IMR-90 (cell line): ENCODE data around the gene SBSN. TPM values are rescaled to one million over a fixed set of nuclear protein-coding genes. Genes with fewer than 3 reads are reported as not detected.

Experiments used
- ATAC-seq: fragments of 200-7000 bp; cut with Tn5 transposase; 2 replicates; pipeline ENCODE4 v1.9.1; 2020; ENCODE audit warnings: low read depth, mild to moderate bottlenecking, moderate library complexity
- BruUV-seq: library from RNA; stranded (reverse); fragments of 400-500 nt; replicated peaks from 2 replicates; lab custom pipeline; 2021; lab: Mats Ljungman, UMichigan
- CTCF ChIA-PET: fragments of 300-600 bp; formaldehyde crosslinking; extraction: SDS; loops from one replicate; lab custom pipeline; 2021; ENCODE audit warnings: antibody characterized with exemption; lab: Yijun Ruan, JAX
- POLR2A ChIA-PET: fragments of 300-600 bp; sonication (Branson Sonifier 250); formaldehyde crosslinking; loops from one replicate; lab custom pipeline; 2022; ENCODE audit warnings: antibody characterized with exemption; ENCODE audit not compliant: unreplicated experiment; lab: Charles Lee
- DNase-seq: peaks from one replicate; pipeline ENCODE4 v3.0.0; 2013
- H2AFZ ChIP-seq: replicated peaks from 2 replicates; pipeline ENCODE3; 2013; ENCODE audit warnings: low read length, mild to moderate bottlenecking; ENCODE audit not compliant: poor library complexity
- H2AK5ac ChIP-seq: 2 replicates; pipeline ENCODE4 v1.6.1; 2013; ENCODE audit warnings: low read depth, low read length, inconsistent platforms
- H2AK9ac ChIP-seq: replicated peaks from 2 replicates; pipeline ENCODE3; 2013; ENCODE audit warnings: mild to moderate bottlenecking, low read depth, low read length, moderate library complexity; ENCODE audit not compliant: poor library complexity
- H2BK120ac ChIP-seq: 2 replicates; pipeline ENCODE4 v1.6.1; 2013; ENCODE audit warnings: low read depth, low read length, inconsistent platforms
- H2BK15ac ChIP-seq: 3 replicates; pipeline ENCODE4 v1.6.1; 2013; ENCODE audit warnings: low read depth, low read length, inconsistent platforms
- H2BK20ac ChIP-seq: 2 replicates; pipeline ENCODE4 v1.6.1; 2013; ENCODE audit warnings: low read depth, mild to moderate bottlenecking, inconsistent platforms, low read length, moderate library complexity
- H2BK5ac ChIP-seq: 2 replicates; pipeline ENCODE4 v1.6.1; 2013; ENCODE audit warnings: mild to moderate bottlenecking, low read depth, low read length, inconsistent platforms; ENCODE audit not compliant: poor library complexity, severe bottlenecking
- H3K14ac ChIP-seq: replicated peaks from 2 replicates; pipeline ENCODE4 v1.6.1; 2013; ENCODE audit warnings: low read depth, low read length, inconsistent platforms
- H3K18ac ChIP-seq: 2 replicates; pipeline ENCODE4 v1.6.1; 2013; ENCODE audit warnings: low read depth, low read length, control low read depth
- H3K23ac ChIP-seq: 2 replicates; pipeline ENCODE4 v1.6.1; 2013; ENCODE audit warnings: low read depth, low read length, inconsistent platforms
- H3K27ac ChIP-seq: 2 replicates; pipeline ENCODE4 v1.5.1; 2013; ENCODE audit warnings: mild to moderate bottlenecking, control low read depth, low read length; ENCODE audit not compliant: insufficient read depth
- H3K27me3 ChIP-seq: 2 replicates; pipeline ENCODE4 v1.6.1; 2013; ENCODE audit warnings: low read length; ENCODE audit not compliant: control insufficient read depth, insufficient read depth
- H3K36me3 ChIP-seq: 2 replicates; pipeline ENCODE4 v1.6.1; 2013; ENCODE audit warnings: low read length, mixed read lengths; ENCODE audit not compliant: control insufficient read depth, insufficient read depth
- H3K4ac ChIP-seq: 2 replicates; pipeline ENCODE4 v1.6.1; 2013; ENCODE audit warnings: low read depth, low read length, inconsistent platforms
- H3K4me1 ChIP-seq: 2 replicates; pipeline ENCODE4 v1.6.1; 2013; ENCODE audit warnings: low read length, mixed read lengths; ENCODE audit not compliant: control insufficient read depth, insufficient read depth
- H3K4me2 ChIP-seq: 2 replicates; pipeline ENCODE4 v1.6.1; 2013; ENCODE audit warnings: low read depth, mild to moderate bottlenecking, control low read depth, low read length, moderate library complexity
- H3K4me3 ChIP-seq: 2 replicates; pipeline ENCODE4 v1.5.1; 2013; ENCODE audit warnings: low read depth, mild to moderate bottlenecking, control low read depth, low read length, moderate library complexity; ENCODE audit not compliant: insufficient read depth
- H3K56ac ChIP-seq: 2 replicates; pipeline ENCODE4 v1.6.1; 2013; ENCODE audit warnings: low read length, inconsistent platforms; ENCODE audit not compliant: insufficient read depth; ENCODE audit errors: extremely low read depth
- H3K79me1 ChIP-seq, 2 experiments: 2 replicates each; pipeline ENCODE4 v1.6.1; 2013; ENCODE audit warnings: low read length in 2 of 2, inconsistent platforms in 1 of 2, low read depth in 1 of 2
- H3K9ac ChIP-seq: 2 replicates; pipeline ENCODE4 v1.6.1; 2013; ENCODE audit warnings: low read depth, low read length, control low read depth
- H3K9me1 ChIP-seq: 2 replicates; pipeline ENCODE4 v1.6.1; 2013; ENCODE audit warnings: low read length, inconsistent platforms; ENCODE audit not compliant: insufficient read depth
- H3K9me3 ChIP-seq: 2 replicates; pipeline ENCODE4 v1.6.1; 2013; ENCODE audit warnings: low read length; ENCODE audit not compliant: control insufficient read depth, insufficient read depth
- H4K20me1 ChIP-seq: 2 replicates; pipeline ENCODE4 v1.6.1; 2013; ENCODE audit warnings: low read length, inconsistent platforms; ENCODE audit not compliant: insufficient read depth
- H4K5ac ChIP-seq: 2 replicates; pipeline ENCODE4 v1.6.1; 2013; ENCODE audit warnings: mild to moderate bottlenecking, low read depth, low read length, control low read depth
- H4K8ac ChIP-seq, 2 experiments: 2 replicates each; pipeline ENCODE4 v1.6.1; 2013; ENCODE audit warnings: low read depth in 2 of 2, low read length in 2 of 2, control low read depth in 1 of 2, inconsistent platforms in 1 of 2
- H4K91ac ChIP-seq: 2 replicates; pipeline ENCODE4 v1.6.1; 2013; ENCODE audit warnings: low read depth, low read length, inconsistent platforms; ENCODE audit not compliant: insufficient read depth
- BHLHE40 ChIP-seq: fragments of 150-350 bp; IDR thresholded peaks from 2 replicates; pipeline ENCODE4 v1.6.1; 2016; ENCODE audit warnings: mild to moderate bottlenecking, low read depth, low read length
- CEBPB ChIP-seq: IDR thresholded peaks from 2 replicates; pipeline ENCODE4 v1.6.1; 2012; ENCODE audit warnings: low read depth, low read length, improper control_type of control experiment
- CHD1 ChIP-seq: IDR thresholded peaks from 2 replicates; pipeline ENCODE4 v1.6.1; 2012; ENCODE audit warnings: low read depth, low read length, improper control_type of control experiment
- FOS ChIP-seq: fragments of 150-350 bp; IDR thresholded peaks from 2 replicates; pipeline ENCODE4 v1.6.1; 2016; ENCODE audit warnings: low read depth, low read length
- MAZ ChIP-seq: IDR thresholded peaks from 2 replicates; pipeline ENCODE4 v1.6.1; 2012; ENCODE audit warnings: low read depth, mild to moderate bottlenecking, low read length, improper control_type of control experiment, moderate library complexity, borderline replicate concordance
- MXI1 ChIP-seq: IDR thresholded peaks from 2 replicates; pipeline ENCODE4 v1.6.1; 2012; ENCODE audit warnings: low read depth, mild to moderate bottlenecking, low read length, moderate library complexity, borderline replicate concordance
- NFE2L2 ChIP-seq: fragments of 150-350 bp; IDR thresholded peaks from 2 replicates; pipeline ENCODE4 v1.6.1; 2016; ENCODE audit warnings: low read depth, mild to moderate bottlenecking, low read length
- POLR2A ChIP-seq: IDR thresholded peaks from 2 replicates; pipeline ENCODE4 v1.6.1; 2012; ENCODE audit warnings: mild to moderate bottlenecking, low read depth, low read length
- RAD21 ChIP-seq: IDR thresholded peaks from 2 replicates; pipeline ENCODE4 v1.6.1; 2012; ENCODE audit warnings: low read length, improper control_type of control experiment
- RCOR1 ChIP-seq: IDR thresholded peaks from 2 replicates; pipeline ENCODE4 v1.6.1; 2012; ENCODE audit warnings: mild to moderate bottlenecking, low read length, improper control_type of control experiment; ENCODE audit not compliant: insufficient replicate concordance
- RFX5 ChIP-seq: IDR thresholded peaks from 2 replicates; pipeline ENCODE4 v1.8.0; 2012; ENCODE audit warnings: low read depth, mild to moderate bottlenecking, low read length, moderate library complexity
- SMC3 ChIP-seq: fragments of 150-350 bp; IDR thresholded peaks from 2 replicates; pipeline ENCODE4 v1.6.1; 2016; ENCODE audit warnings: low read depth, mild to moderate bottlenecking, antibody characterized with exemption, low read length, moderate library complexity
- WGBS, 2 experiments: methylation state at CpG; one replicate each; pipeline versions ENCODE4 v1.1.5 to v1.1.7; 2013; ENCODE audit warnings: missing lambda C conversion rate in 2 of 2; ENCODE audit not compliant: insufficient read length in 1 of 2; ENCODE audit errors: extremely low coverage in 2 of 2; 5-methylcytosine and 5-hydroxymethylcytosine counted together
- dilution Hi-C: fragments of 300-500 bp; cut with HindIII; formaldehyde crosslinking; loops from one replicate; pipeline ENCODE4 v1.14.3; 2018; ENCODE audit warnings: low sequenced_read_pairs; ENCODE audit not compliant: unreplicated experiment
- in situ Hi-C: fragments of 300-500 bp; cut with MboI; formaldehyde crosslinking; loops from 3 replicates; pipeline ENCODE4 v1.14.3; 2019; ENCODE audit warnings: low sequenced_read_pairs, inconsistent platforms, mixed read lengths
- intact Hi-C: fragments of 100-400 bp; cut with micrococcal nuclease; formaldehyde crosslinking; loops from 2 replicates; pipeline ENCODE4 v1.10.0; 2022
- polyA plus RNA-seq, 3 experiments: library from polyadenylated mRNA; depleted of rRNA; stranded (reverse); fragments of >200 nt; gene quantifications; 2 replicates each; pipeline ENCODE4 v1.2.3, GENCODE V29; 2012; ENCODE audit warnings: low replicate concordance in 1 of 3
- total RNA-seq: library from RNA; depleted of rRNA; stranded (reverse); fragments of >200 nt; gene quantifications from 2 replicates; pipeline ENCODE4 v1.2.3, GENCODE V29; 2012
- TF ChIP-seq, protein P1 (sequence below): fragments of 150-350 bp; IDR thresholded peaks from 2 replicates; pipeline ENCODE4 v1.6.1; 2017; ENCODE audit warnings: mild to moderate bottlenecking, antibody characterized with exemption, low read length, low read depth
- TF ChIP-seq, protein P2 (sequence below): conservative IDR thresholded peaks from 2 replicates; pipeline ENCODE4 v1.5.1; 2012; ENCODE audit warnings: mild to moderate bottlenecking, low read depth, low read length, improper control_type of control experiment
- TF ChIP-seq, protein P3 (sequence below): fragments of 150-350 bp; IDR thresholded peaks from 2 replicates; pipeline ENCODE4 v1.6.1; 2016; ENCODE audit warnings: low read depth, mild to moderate bottlenecking, low read length, moderate library complexity, borderline replicate concordance

The SBSN gene
- total and polyA plus RNA-seq, 2 of the 4 experiments (the other 2 are of a cell fraction): 0.72 to 6.4 TPM

DNA sequence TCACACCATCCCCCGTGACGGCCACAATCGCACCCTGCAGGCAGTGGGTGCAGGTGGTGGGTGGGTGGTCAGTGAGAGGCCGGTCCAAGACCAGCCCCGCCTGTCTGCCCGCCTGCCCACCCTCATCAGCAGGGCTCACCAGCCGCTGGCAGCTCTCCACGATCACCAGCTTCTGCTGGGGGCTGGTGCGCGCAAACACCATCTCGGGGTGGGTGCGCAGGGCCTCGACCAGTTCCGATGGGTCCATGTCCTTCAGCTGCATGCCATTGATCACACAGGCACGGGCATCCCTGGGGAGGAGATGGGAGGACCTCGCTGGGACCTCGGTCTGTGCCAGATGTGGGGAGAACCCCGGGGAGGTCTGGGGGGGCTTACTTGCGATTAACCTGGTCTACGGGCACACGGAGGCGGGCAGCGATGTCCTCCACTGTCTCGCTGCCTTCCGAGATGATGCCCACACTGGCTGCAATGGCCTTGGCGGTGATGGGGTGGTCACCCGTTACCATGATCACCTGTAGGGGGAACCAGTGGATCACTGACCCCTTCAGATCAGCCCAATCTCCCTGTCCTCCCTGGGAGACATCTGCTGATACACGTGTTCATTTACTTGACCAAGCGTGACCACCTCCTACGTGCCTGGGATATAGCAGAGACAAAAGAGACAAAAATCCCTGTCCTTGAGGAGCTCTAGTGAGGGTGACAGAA, 27.3 kb upstream of the SBSN start:
- peak; percentile 35 for DNase-seq
- WGBS, 2 experiments: 70% methylated on average over 15 of the region's 30 CpGs; no CpG with 5 or more reads in 1 of the 2 experiments
- TF ChIP-seq CHD1 (no peak), BHLHE40 (no peak), FOS (no peak), CEBPB (no peak), MXI1 (no peak), RCOR1 (no peak), RAD21 (peak; percentile 50), MAZ (no peak), RFX5 (no peak), NFE2L2 (no peak), SMC3 (peak; percentile 17; the same call in 1 of the 2 replicates), POLR2A (no peak)
- TF ChIP-seq, protein P1, sequence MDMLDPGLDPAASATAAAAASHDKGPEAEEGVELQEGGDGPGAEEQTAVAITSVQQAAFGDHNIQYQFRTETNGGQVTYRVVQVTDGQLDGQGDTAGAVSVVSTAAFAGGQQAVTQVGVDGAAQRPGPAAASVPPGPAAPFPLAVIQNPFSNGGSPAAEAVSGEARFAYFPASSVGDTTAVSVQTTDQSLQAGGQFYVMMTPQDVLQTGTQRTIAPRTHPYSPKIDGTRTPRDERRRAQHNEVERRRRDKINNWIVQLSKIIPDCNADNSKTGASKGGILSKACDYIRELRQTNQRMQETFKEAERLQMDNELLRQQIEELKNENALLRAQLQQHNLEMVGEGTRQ: no peak
- TF ChIP-seq, protein P2, sequence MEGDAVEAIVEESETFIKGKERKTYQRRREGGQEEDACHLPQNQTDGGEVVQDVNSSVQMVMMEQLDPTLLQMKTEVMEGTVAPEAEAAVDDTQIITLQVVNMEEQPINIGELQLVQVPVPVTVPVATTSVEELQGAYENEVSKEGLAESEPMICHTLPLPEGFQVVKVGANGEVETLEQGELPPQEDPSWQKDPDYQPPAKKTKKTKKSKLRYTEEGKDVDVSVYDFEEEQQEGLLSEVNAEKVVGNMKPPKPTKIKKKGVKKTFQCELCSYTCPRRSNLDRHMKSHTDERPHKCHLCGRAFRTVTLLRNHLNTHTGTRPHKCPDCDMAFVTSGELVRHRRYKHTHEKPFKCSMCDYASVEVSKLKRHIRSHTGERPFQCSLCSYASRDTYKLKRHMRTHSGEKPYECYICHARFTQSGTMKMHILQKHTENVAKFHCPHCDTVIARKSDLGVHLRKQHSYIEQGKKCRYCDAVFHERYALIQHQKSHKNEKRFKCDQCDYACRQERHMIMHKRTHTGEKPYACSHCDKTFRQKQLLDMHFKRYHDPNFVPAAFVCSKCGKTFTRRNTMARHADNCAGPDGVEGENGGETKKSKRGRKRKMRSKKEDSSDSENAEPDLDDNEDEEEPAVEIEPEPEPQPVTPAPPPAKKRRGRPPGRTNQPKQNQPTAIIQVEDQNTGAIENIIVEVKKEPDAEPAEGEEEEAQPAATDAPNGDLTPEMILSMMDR: peak; percentile 39; the same call in 1 of the 2 replicates
- TF ChIP-seq, protein P3, sequence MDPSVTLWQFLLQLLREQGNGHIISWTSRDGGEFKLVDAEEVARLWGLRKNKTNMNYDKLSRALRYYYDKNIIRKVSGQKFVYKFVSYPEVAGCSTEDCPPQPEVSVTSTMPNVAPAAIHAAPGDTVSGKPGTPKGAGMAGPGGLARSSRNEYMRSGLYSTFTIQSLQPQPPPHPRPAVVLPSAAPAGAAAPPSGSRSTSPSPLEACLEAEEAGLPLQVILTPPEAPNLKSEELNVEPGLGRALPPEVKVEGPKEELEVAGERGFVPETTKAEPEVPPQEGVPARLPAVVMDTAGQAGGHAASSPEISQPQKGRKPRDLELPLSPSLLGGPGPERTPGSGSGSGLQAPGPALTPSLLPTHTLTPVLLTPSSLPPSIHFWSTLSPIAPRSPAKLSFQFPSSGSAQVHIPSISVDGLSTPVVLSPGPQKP: no peak

More for the DNA sequence above, 27.3 kb upstream of the SBSN start:
- Histone ChIP-seq H3K9ac (no peak overlapping the region), H4K8ac (no peak overlapping the region), H3K27me3 (peaks cover 37% of the 10 kb centered on the region), H2AK9ac (no peak overlapping the region), H4K91ac (no peak overlapping the region), H3K56ac (no peak overlapping the region), H3K4ac (no peak overlapping the region), H3K18ac (no peak overlapping the region), H3K4me3 (no peak overlapping the region), H2AFZ (peak overlapping the region; percentile 23), H2BK120ac (no peak overlapping the region), H3K14ac (no peak overlapping the region), H3K79me1 (no peaks in the 10 kb centered on the region), H4K20me1 (no peaks in the 10 kb centered on the region), H2BK15ac (no peak overlapping the region), H3K9me1 (0 out of 2 replicates have a peak, but pooled peaks cover 3% of the 10 kb centered on the region), H3K9me3 (no peaks in the 10 kb centered on the region), H3K23ac (no peak overlapping the region; the same call in 1 of the 2 replicates), H3K4me1 (no peaks in the 10 kb centered on the region), H3K36me3 (peaks cover 2% of the 10 kb centered on the region; the same call in 1 of the 2 replicates), H3K4me2 (no peak overlapping the region), H2BK20ac (no peak overlapping the region), H3K27ac (no peak overlapping the region), H2AK5ac (no peak overlapping the region), H4K5ac (no peak overlapping the region), H2BK5ac (no peak overlapping the region)
- ATAC-seq: no peak
- POLR2A ChIA-PET: no interaction called here
- in situ Hi-C loops (no loop called here), dilution Hi-C loops (no loop called here), intact Hi-C loops (no loop called here)
- CTCF ChIA-PET: no interaction called here
- no TSS peak for BruUV-seq
